ENCODE results near the gene KRTAP1-1. TPM values are rescaled to one million over a fixed set of nuclear protein-coding genes. Genes with fewer than 3 reads are reported as not detected.
"Not testable (repeated sequence)": the region's sequence is repeated elsewhere in the genome, so short reads cannot be mapped to it uniquely, and the experiment has no call there.

Gene KRTAP1-1, protein sequence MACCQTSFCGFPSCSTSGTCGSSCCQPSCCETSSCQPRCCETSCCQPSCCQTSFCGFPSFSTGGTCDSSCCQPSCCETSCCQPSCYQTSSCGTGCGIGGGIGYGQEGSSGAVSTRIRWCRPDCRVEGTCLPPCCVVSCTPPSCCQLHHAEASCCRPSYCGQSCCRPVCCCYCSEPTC
- polyA plus RNA-seq: not detected

- not testable (repeated sequence) for H3K27me3 Mint-ChIP-seq (ENCODE audit: low read depth in 3 of 3); H3K27ac Mint-ChIP-seq; H3K36me3 Mint-ChIP-seq; H3K9me3 Mint-ChIP-seq; DNase-seq; H3K4me3 Mint-ChIP-seq; H3K4me1 Mint-ChIP-seq
These were observed at the start of gene KRTAP1-1 for GRCh38 chr17:41040783-41041571. Gene KRTAP1-1, minus strand, starts transcription at chr17:41041450. Its CDS starts 53 bp downstream, at chr17:41041397.

DNA sequence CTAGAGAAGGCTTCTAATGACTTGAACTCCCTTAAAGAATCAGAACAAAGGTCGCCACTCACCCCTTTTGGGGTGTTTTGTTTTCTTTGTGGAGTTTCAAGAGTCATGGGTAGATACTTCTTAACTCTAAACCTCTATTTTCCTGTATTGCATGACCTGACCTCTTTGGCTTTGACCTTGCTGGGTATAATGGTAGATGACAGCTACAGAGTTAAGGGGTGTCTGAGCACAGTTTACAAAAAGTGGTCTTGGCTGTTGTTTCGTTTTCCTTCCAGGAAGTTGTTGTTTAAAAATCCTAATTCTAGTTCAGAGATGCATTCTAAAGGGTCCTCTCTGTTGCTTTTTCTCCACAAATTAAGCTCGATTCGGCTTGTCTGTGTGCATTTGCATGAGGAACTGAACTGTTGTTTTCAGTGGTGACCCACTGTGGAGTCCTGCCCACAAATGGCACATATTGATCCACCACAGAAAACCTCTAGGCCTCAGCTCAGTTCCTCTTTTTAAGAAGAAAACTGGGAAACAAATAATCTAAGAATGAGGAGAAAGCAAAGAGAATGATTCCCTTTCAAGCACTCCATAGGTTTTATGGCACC, 47.6 kb upstream of the KRTAP1-1 start:
- not testable (repeated sequence) for H3K36me3 Mint-ChIP-seq, H3K27ac Mint-ChIP-seq, H3K4me1 Mint-ChIP-seq, H3K4me3 Mint-ChIP-seq, H3K9me3 Mint-ChIP-seq, DNase-seq
- H3K27me3 Mint-ChIP-seq (ENCODE audit: low read depth in 3 of 3): peaks cover 2 to 18% (median 5%) of the 10 kb centered on the region in 3 donors

GRCh38 chr17:41084100-41084856, 43.0 kb upstream of the KRTAP1-1 start, which contains the start of gene KRTAP4-7:
Gene KRTAP4-7, plus strand, starts transcription at chr17:41084150. Its CDS starts 57 bp downstream, at chr17:41084207.
- not testable (repeated sequence) for H3K4me3 Mint-ChIP-seq, DNase-seq, H3K27ac Mint-ChIP-seq, H3K36me3 Mint-ChIP-seq, H3K4me1 Mint-ChIP-seq, H3K9me3 Mint-ChIP-seq
- peaks cover 0 to 12% (median 3%) of the 10 kb centered on the region in 3 donors for H3K27me3 Mint-ChIP-seq (ENCODE audit: low read depth in 3 of 3)

GRCh38 chr17:41083427-41083826, 42.2 kb upstream of the KRTAP1-1 start:
- not testable (repeated sequence) for H3K9me3 Mint-ChIP-seq, H3K4me1 Mint-ChIP-seq, H3K4me3 Mint-ChIP-seq, H3K27ac Mint-ChIP-seq, DNase-seq, H3K36me3 Mint-ChIP-seq
- H3K27me3 Mint-ChIP-seq (ENCODE audit: low read depth in 3 of 3): peaks cover 2 to 12% (median 3%) of the 10 kb centered on the region in 3 donors

DNA sequence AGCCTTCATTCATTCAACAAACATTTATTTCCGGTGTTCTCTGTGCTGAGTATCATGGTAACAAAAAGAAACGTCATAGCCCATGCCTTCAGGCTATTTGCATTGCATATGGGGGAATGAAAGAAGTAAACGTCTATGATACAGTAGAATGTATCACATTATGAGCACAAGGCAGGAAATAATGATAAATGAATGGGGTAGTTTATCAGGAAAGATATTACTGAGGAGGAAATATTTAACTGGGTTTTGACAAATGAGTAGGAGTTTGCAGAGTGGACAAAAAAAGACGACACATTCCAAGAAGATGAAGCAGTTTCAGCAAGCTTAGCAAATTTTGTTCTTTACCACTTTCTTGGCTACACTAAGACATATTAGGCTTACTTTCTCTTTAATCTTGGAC, 41.4 kb upstream of the KRTAP1-1 start:
- no peak for DNase-seq
- Mint-ChIP-seq H3K9me3 (no peaks in the 10 kb centered on the region), H3K4me3 (no peak overlapping the region), H3K27ac (no peak overlapping the region), H3K36me3 (no peaks in the 10 kb centered on the region), H3K27me3 (ENCODE audit: low read depth in 3 of 3) (peaks cover 2 to 12% (median 3%) of the 10 kb centered on the region in 3 donors), H3K4me1 (no peaks in the 10 kb centered on the region)

DNA sequence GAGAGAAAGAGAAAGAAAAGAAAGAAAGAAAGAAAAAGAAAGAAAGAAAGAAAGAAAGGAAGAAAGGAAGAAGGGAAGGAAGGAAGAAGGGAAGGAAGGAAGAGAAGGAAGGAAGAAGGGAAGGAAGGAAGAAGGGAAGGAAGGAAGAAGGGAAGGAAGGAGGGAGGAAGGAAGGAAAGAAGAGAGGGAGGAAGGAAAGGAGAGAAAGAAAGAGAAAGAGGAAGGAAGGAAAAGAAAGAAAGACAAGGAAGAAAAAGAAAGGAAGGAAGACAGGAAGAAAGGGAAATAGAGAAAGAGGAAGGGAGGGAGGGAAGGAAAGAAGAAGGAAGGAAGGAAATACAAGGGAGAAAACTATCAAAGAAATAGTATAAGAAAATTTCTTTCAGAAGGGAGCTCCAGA, 35.5 kb upstream of the KRTAP1-1 start:
- Mint-ChIP-seq H3K4me1 (no peaks in the 10 kb centered on the region), H3K27me3 (ENCODE audit: low read depth in 3 of 3) (peaks cover 2 to 5% (median 2%) of the 10 kb centered on the region in 3 donors), H3K4me3 (no peak overlapping the region), H3K36me3 (no peaks in the 10 kb centered on the region), H3K27ac (no peak overlapping the region), H3K9me3 (no peaks in the 10 kb centered on the region)
- no peak for DNase-seq

- H3K27ac Mint-ChIP-seq: no peak overlapping the region
- no peaks in the 10 kb centered on the region for H3K36me3 Mint-ChIP-seq
- H3K27me3 Mint-ChIP-seq (ENCODE audit: low read depth in 3 of 3): peaks cover 2 to 4% (median 2%) of the 10 kb centered on the region in 3 donors
- DNase-seq: no peak
- no peak overlapping the region for H3K4me3 Mint-ChIP-seq
- H3K4me1 Mint-ChIP-seq: peaks cover 0 to 2% of the 10 kb centered on the region in 2 donors
- no peaks in the 10 kb centered on the region for H3K9me3 Mint-ChIP-seq
These were observed 32.4 kb upstream of the KRTAP1-1 start for GRCh38 chr17:41073676-41074075.

GRCh38 chr17:41071606-41072360, 30.5 kb upstream of the KRTAP1-1 start:
- peaks cover 0 to 2% of the 10 kb centered on the region in 2 donors for H3K4me1 Mint-ChIP-seq
- peaks cover 0 to 4% (median 2%) of the 10 kb centered on the region in 3 donors for H3K27me3 Mint-ChIP-seq (ENCODE audit: low read depth in 3 of 3)
- no peak overlapping the region for H3K4me3 Mint-ChIP-seq
- no peaks in the 10 kb centered on the region for H3K36me3 Mint-ChIP-seq
- peaks cover 0 to 1% (median 0%) of the 10 kb centered on the region in 6 donors for H3K9me3 Mint-ChIP-seq
- H3K27ac Mint-ChIP-seq: no peak overlapping the region
- DNase-seq: no peak

- Mint-ChIP-seq H3K9me3 (peaks cover 0 to 1% (median 0%) of the 10 kb centered on the region in 6 donors), H3K4me3 (no peak overlapping the region), H3K27me3 (ENCODE audit: low read depth in 3 of 3) (peaks cover 0 to 2% (median 0%) of the 10 kb centered on the region in 3 donors), H3K36me3 (no peaks in the 10 kb centered on the region), H3K4me1 (peaks cover 0 to 2% of the 10 kb centered on the region in 2 donors), H3K27ac (no peak overlapping the region)
- no peak for DNase-seq
These were observed 27.8 kb upstream of the KRTAP1-1 start for GRCh38 chr17:41069031-41069430.

- Mint-ChIP-seq H3K4me1 (peaks cover 0 to 2% of the 10 kb centered on the region in 2 donors), H3K4me3 (no peak overlapping the region), H3K27ac (no peak overlapping the region), H3K27me3 (ENCODE audit: low read depth in 3 of 3) (peaks cover 0 to 6% (median 2%) of the 10 kb centered on the region in 3 donors), H3K9me3 (peaks cover 0 to 1% (median 0%) of the 10 kb centered on the region in 6 donors), H3K36me3 (no peaks in the 10 kb centered on the region)
- no peak for DNase-seq
These were observed 26.0 kb upstream of the KRTAP1-1 start for GRCh38 chr17:41067281-41067680.

DNA sequence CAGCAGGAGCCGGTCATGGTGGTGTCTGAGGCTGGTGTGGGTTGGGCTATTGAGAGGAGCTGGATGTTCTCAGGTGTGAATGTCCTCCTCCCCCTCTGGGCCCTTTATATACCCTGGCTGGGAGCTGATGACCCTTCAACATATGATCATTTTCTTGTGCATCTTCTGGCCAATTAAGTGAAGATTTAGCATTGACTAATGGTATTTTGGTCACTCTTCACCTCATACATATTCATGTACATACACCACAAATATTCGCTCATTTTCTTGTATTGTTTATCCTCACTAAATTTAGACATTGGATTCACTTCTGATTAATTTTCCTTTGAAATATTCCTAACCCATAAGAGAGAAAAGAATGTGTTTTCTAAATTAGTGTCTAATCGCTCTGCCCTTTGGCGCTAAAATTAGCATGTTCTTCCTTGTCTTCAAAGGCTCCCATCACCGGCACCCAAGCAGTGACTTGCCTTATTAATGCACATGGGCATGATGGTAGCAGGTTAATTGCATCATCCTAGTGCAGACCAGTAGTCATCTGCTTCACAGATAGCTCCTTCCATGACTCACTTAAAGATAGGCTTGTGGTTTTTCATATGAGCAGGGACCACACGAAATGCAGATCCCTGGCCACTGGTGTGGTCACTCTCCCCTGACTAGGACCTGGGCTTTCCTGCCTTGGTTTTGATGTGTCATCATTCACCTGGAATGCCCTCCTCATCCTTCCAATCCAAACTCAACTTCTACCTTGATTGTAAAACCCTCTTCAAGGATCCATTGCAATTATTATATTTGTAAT, 24.8 kb upstream of the KRTAP1-1 start, which contains the start of gene KRTAP2-4:
Gene KRTAP2-4, minus strand, starts transcription at position 51 of the 796 bp plus-strand sequence. Its CDS starts 34 bp downstream, at position 17.
- peaks cover 0 to 2% of the 10 kb centered on the region in 2 donors for H3K4me1 Mint-ChIP-seq
- H3K4me3 Mint-ChIP-seq: no peak within 1 kb of the TSS
- H3K36me3 Mint-ChIP-seq: no peaks in the 10 kb centered on the region
- peaks cover 0 to 1% (median 0%) of the 10 kb centered on the region in 6 donors for H3K9me3 Mint-ChIP-seq
- no peak within 1 kb of the TSS for H3K27ac Mint-ChIP-seq
- peaks cover 0 to 12% (median 2%) of the 10 kb centered on the region in 3 donors for H3K27me3 Mint-ChIP-seq (ENCODE audit: low read depth in 3 of 3)
- no peak for DNase-seq

GRCh38 chr17:41065016-41065689, 23.9 kb upstream of the KRTAP1-1 start:
- H3K4me1 Mint-ChIP-seq: not testable (repeated sequence)

More at GRCh38 chr17:41065016-41065689, 23.9 kb upstream of the KRTAP1-1 start:
- DNase-seq, H3K27ac Mint-ChIP-seq, H3K36me3 Mint-ChIP-seq, H3K4me3 Mint-ChIP-seq, H3K9me3 Mint-ChIP-seq: not testable (repeated sequence)
- H3K27me3 Mint-ChIP-seq (ENCODE audit: low read depth in 3 of 3): peaks cover 0 to 14% (median 4%) of the 10 kb centered on the region in 3 donors
